GM13976 (cell line): ENCODE data around the gene TSSC4.

Source experiments
- DNase-seq: peaks from one replicate; pipeline ENCODE4 v3.0.0; 2012; ENCODE audit warnings: low spot score
- in situ Hi-C: fragments of 300-500 bp; cut with MboI; formaldehyde crosslinking; loops from one replicate; pipeline ENCODE4 v1.12.0; 2022; ENCODE audit warnings: low sequenced_read_pairs, mixed read lengths, inconsistent platforms; ENCODE audit not compliant: unreplicated experiment
- TF ChIP-seq, protein P1 (sequence below): IDR thresholded peaks from 2 replicates; pipeline ENCODE4 v1.5.1; 2012; ENCODE audit warnings: borderline replicate concordance, mild to moderate bottlenecking; ENCODE audit not compliant: insufficient read depth; ENCODE audit errors: extremely low read depth, missing control alignments, control extremely low read depth

The TSSC4 gene

DNA sequence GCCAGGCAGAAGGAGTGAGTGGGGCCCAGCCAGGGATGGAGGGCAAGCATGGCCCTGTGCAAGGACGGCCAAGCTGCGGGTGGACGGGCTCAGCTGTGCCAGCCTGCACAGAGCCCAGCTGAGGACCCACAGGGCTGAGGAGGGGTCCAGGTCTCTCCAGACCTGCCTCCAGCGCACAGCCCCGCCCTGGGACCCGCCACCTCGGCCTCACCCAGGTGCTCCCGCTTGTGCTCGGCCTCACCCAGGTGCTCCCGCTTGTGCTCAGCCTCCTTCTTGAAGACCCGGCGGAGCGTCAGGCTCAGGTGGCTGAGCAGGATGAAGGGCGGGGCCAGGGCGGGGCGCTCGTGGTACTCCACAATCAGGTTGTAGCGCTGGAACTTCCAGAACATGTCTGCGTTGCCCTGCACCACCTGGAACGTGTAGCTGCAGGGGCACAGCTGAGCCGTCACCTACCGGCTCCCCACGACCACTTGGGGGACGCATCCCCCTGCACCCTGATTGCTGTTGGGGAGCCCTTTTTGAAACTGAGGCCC lies 6.4 kb downstream of the TSSC4 start:
- TF ChIP-seq, protein P1, sequence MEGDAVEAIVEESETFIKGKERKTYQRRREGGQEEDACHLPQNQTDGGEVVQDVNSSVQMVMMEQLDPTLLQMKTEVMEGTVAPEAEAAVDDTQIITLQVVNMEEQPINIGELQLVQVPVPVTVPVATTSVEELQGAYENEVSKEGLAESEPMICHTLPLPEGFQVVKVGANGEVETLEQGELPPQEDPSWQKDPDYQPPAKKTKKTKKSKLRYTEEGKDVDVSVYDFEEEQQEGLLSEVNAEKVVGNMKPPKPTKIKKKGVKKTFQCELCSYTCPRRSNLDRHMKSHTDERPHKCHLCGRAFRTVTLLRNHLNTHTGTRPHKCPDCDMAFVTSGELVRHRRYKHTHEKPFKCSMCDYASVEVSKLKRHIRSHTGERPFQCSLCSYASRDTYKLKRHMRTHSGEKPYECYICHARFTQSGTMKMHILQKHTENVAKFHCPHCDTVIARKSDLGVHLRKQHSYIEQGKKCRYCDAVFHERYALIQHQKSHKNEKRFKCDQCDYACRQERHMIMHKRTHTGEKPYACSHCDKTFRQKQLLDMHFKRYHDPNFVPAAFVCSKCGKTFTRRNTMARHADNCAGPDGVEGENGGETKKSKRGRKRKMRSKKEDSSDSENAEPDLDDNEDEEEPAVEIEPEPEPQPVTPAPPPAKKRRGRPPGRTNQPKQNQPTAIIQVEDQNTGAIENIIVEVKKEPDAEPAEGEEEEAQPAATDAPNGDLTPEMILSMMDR, result no peak
- in situ Hi-C loops, result no loop called here
- no peak for DNase-seq

DNA sequence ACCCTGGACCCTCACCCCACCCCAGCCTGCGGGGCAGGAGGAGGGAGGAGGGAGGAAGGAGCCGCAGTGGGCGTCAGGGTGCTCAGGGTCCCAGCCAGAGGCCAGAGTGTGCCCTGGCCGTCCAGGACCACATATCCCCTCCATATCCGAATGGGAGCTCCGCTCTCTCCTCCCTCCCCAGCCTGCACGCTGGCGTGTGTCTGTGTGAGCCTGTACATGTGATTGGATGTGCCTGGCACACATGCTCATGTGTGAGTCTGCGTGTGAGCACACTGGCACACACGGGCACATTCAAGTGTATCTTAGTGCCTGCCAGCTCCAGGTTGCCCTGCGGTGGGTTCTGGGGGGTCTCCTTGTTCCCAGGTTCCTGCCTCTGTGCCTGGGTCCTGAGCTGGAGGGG lies 8.1 kb downstream of the TSSC4 start:
- in situ Hi-C loops, result no loop called here
- TF ChIP-seq, protein P1, result no peak
- DNase-seq, result no peak

DNA sequence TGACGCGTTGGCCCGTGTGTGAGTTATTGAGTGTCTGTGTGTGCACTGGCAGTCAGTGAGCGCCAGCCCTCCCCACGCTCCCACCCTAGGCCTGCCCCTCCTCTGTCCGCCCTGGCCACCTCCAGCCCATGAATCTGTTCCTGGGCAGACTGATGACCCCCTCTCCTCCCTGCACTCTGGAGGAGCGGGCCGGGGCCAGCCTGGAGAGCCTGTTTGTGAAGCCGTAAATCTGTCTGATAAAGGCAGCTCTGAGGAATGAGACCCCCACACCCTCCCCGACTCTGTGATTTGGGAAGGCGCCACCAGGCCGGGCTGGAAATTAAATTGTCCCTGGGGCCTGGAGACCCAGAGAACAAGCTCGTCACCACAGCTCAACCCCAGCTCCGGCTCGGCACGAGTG lies 8.6 kb downstream of the TSSC4 start:
- TF ChIP-seq, protein P1, result no peak
- in situ Hi-C loops, result no loop called here
- DNase-seq, result no peak

DNA sequence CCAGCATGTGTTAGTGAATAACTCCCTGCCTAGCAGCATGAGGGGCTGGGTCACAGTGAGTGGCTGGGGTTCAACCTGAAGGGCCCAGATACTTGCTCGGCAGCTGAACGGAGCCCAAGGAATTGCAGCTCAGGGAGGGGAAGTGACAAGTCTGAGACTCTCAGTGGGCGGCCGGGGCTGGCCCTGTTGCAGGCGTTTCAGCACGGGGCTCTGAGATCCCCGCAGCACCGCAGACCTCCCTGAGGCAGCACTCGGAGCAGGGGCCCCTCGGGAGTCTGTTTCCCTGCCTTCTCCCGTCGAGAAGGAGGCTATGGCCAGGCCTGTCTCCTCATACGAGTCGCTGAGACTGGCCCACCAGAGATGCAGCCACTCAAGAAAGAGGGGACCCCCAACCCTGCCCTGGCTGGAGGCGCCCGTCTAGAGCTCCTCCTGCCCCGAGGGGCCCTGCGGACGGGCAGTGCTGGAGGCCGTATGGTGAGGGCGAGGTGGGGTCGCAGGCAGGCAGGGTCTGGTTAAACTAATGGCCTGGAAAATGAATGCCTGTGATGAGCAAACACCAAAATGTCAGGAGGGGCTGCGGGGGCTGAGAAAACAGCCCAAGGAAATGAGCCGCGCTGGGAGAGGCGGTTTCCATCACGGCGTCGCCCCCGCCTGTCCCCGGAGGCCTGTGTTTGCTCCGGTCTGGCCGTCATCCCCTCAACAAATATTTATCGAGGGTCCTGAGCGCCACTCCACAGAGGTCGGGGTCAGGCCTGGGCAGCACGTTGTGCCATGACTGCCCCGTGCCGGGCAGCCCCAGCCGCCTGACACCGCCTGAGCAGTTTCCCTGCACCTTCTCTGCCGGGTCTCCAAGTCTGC lies 9.3 kb downstream of the TSSC4 start:
- in situ Hi-C loops, result loop anchor here (10.0 kb wide), 1 partner anchor 95 kb away; no protein-coding TSS in a partner anchor
- TF ChIP-seq, protein P1, result no peak

DNA sequence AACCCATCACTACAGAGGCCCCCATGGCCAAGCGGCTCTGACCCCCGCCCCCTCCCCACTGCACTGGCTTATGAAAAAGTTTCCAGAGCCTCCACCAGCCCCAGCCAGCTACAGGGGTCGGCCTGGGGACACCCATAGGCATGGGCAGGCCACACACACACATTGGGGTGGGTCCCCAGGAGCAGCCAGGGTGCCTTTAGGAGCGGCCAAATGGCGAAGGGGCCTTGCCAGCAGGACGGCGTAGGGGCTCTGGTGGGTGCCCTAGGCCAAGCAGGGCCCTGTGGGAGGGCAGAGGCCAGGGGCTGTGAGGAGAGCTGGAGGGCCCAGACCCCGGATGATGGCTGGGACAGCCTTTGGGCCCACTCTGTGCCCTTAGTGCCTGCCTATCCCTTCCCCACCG lies 10.1 kb downstream of the TSSC4 start:
- in situ Hi-C loops, result loop anchor here (10.0 kb wide), 1 partner anchor 96 kb away; no protein-coding TSS in a partner anchor
- TF ChIP-seq, protein P1, result no peak
- no peak for DNase-seq

More for the DNA sequence above, 9.3 kb downstream of the TSSC4 start:
- DNase-seq, result no peak

DNA sequence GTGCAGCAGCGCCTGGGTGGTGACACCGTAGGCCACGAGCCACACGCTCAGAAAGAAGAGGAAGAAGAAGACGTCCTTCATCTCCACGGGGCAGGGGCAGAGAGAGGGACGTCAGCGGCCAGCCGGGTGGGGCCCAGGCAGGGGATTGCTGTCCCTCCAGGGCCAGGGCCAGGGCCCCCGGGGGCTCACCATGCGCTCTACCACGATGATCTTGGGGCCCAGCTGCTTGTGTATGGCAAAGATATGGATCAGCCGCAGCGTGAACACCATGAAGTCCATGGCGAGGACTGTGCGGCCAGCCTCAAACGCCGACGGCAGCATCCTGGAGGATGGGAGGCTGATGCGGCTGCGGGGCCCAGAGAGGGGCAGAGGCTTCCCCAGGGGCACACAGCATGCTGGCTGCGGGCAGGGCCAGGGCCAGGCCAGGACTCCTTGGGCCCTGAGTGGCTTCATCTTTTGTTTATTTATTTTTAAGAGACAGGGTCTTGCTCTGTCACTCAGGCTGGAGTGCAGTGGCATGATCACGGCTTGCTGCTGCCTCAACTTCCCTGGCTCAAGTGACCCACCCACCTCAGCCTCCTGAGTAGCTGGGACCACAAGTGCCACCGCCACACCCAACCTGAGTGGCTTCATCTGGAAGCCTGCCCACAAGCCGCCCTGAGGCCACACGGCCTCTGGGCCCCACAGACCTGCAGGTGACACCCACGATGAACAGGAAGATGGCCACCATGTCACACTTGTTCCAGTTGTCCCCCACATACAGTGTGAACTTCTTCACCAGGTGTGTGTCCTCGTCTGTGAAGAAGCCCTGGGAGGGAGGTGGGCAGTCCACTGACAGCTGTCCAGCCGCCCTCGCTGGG lies 11.1 kb downstream of the TSSC4 start:
- TF ChIP-seq, protein P1, result no peak
- DNase-seq, result no peak
- in situ Hi-C loops, result loop anchor here (10.0 kb wide), 1 partner anchor 97 kb away; no protein-coding TSS in a partner anchor
